Activated effector memory CD4-positive, alpha-beta T cell treated with Interleukin-2 at 50 U/mL for 16 hours (primary cell): ENCODE measurements around the gene NUTM2G.
"Not testable (repeated sequence)": the region's sequence is repeated elsewhere in the genome, so short reads cannot be mapped to it uniquely, and the experiment has no call there.

ENCODE experiments used
- DNase-seq: peaks from one replicate; pipeline ENCODE4 v3.0.0-alpha.2; 2020

Gene NUTM2G

DNA sequence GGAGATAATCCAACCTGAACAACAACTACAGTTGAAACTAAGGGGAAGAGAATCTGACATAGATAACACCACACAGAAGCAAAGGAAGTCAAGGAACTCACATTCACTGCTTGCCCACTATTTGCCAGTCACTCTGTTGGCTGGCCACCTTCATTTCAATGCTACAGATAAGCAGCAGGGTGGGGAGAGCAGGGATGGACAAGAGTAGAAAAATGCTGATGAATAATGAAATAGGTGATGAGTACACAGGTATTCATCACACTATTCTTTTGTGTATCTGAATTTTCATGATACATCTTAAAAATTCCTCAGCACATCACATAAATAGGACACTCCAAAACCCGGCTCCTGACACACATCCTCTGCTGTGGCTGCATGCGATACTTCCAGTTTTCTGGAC, 21.9 kb downstream of the NUTM2G start:
- DNase-seq, result not testable (repeated sequence)

DNA sequence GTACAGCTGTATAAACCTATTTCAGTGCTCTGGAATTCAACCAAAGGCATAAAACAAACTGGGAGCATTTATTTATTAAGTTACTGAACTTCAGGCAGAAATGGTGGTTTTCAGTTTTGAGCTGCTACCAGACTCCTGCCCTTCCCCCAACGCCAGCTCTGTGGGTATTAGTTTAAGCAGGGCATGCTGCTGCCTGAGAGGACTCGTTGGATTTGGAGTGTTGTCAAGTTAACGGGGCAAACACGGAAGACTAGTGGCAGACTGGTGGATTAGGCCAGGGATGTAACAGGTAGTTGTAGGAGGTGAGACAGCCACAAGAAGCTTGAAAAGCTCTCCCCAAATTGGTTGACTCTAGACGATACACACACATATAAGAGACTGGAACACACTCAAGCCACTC, 38.9 kb downstream of the NUTM2G start:
- DNase-seq, result not testable (repeated sequence)

DNA sequence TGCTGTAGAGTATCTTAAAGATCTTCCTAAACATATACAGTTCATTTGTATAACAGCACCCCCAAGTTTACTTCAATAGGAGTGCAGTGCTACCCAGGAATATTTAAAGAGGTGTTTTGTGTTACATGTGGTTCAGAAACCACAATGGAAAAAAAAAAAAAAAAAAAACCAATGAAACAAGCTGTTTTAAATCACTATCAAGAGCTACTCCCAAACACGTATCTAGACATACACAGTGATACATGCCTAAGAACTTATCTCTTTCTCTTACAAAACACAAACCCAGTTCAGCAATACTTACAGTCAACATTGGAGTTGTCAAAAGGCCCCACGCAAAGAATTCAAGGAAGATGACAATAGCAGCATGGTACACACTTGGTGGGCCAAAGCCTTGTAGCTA, 43.9 kb downstream of the NUTM2G start:
- not testable (repeated sequence) for DNase-seq

DNA sequence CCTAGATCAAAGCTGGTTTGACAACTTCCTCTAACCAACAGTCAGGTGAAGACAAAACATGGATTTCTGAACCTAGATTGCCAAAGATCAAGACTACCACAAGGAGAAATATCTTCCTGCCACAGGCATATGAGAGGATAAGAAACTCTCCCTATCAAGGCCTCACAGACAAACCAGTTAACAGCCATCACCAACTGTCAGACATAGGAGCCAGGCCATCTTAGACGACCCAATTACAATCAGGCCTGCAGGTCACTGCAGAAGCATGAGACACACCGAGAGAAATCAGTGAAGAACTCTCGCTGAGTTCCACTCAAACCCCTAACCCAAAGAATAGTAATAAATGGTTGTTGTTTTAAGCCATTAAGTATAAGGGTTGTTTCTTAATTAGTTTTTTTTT, 45.4 kb downstream of the NUTM2G start:
- DNase-seq, result not testable (repeated sequence)

DNA sequence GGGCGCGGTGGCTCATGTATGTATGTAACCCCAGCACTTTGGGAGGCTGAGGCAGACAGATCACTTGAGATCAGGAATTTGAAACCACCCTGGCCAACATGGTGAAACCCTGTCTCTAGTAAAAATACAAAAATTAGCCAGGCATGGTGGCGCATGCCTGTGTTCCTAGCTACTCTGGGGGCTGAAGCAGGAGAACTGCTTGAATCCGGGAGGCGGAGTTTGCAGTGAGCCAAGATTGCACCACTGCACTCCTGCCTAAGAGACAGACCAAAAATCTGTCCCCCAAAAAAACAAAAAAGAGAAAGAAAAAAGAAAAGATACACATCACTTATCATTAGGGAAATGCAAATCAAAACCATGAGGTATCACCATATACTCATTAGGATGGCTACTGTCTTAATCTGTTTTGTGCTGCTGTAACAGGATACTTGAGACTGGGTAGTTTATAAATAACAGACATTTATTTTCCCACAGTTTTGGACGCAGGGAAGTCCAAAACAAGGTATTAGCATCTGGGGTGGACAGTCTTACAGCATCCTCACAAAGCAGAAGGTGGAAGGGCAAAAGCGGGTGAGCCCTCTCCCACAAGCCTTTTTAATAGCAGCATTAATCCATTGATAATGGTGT, 55.0 kb downstream of the NUTM2G start:
- DNase-seq, result not testable (repeated sequence)

DNA sequence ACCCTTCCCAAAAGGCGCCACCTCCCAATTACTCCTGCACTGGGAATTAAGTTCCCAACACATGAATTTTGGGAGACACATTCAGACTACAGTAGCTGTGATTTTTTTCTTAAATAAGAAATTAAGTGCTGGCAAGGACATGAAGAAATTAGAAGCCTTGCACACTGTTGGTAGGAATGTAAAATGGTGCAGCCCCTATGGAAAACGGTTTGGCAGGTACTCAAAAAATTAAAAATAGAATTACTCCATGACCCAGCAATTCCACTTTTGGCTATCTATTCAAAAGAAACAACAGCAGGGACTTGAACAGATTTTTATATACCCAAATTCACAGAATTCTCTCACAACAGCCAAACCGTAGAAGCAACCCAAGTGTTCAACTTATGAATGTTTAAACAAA, 55.5 kb downstream of the NUTM2G start:
- DNase-seq, result not testable (repeated sequence)

DNA sequence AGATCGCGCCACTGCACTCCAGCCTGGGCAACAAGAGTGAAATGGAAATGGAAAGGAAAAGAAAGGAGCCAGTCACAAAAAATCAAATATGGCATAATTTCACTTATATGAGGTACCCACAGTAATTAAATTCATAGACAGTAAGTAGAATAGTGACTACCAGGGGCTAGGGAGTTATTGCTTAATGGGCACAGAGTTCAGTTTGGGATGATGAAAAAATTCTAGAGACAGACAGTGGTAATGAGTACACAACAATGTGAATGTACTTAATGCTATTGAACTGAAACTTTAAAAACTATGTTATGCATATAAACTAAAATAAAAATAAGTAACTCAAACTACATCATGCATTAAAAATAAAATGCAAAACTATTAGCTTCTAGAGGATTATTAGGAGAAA, 56.2 kb downstream of the NUTM2G start:
- not testable (repeated sequence) for DNase-seq
